NT2/D1 (cell line): ENCODE measurements around the gene IFT43.

Source experiments
- SUZ12 ChIP-seq: IDR thresholded peaks from 2 replicates; pipeline ENCODE4 v1.6.1; 2011; ENCODE audit not compliant: insufficient read length, insufficient read depth; ENCODE audit errors: extremely low read depth
- YY1 ChIP-seq: IDR thresholded peaks from 2 replicates; pipeline ENCODE4 v1.6.1; 2011; ENCODE audit not compliant: insufficient read length, insufficient read depth
- ZNF274 ChIP-seq: IDR thresholded peaks from 2 replicates; pipeline ENCODE4 v1.6.1; 2011; ENCODE audit warnings: mild to moderate bottlenecking, low read depth, low read length

DNA sequence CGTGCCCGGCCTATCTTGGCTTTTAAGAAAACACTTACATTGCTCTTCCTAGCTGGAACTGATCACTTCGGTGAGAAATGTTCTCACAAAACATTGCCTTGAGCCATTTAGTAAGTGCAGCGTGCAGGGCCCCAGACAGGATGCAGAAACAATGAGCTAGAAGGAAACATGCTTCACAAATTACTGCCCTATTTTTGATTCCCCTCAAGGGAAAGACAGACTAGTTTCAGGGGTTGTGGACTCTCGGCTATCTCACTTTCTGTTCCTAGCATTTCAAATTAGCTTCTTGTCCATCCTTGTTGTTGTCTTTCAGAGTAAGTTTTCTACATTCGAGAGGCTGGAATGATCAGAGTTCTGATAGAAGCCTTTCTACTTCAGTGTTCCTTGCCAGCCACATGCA lies 25.3 kb upstream of the IFT43 start:
- TF ChIP-seq YY1: no peak
- no peak for TF ChIP-seq ZNF274
- no peak for TF ChIP-seq SUZ12
